Stimulated activated memory B cell treated with anti-CD40 and anti-IgM and Interleukin-4, amounts not matched to agents 10 μg/mL and 1 μg/mL and 100 μg/mL, for 72 hours (primary cell): ENCODE data around the gene WDR86.

ENCODE experiments used
- ATAC-seq: fragments of 150-1000 bp; cut with Tn5 transposase; 2 replicates; pipeline ENCODE4 v1.10.0; 2021
- H3K27ac Mint-ChIP-seq: one replicate; pipeline ENCODE4 v1.8.0; 2022; ENCODE audit warnings: mild to moderate bottlenecking, mixed read lengths
- H3K27me3 Mint-ChIP-seq: one replicate; pipeline ENCODE4 v1.8.0; 2022; ENCODE audit warnings: mixed read lengths
- H3K36me3 Mint-ChIP-seq: one replicate; pipeline ENCODE4 v1.8.0; 2022; ENCODE audit warnings: mixed read lengths
- H3K4me1 Mint-ChIP-seq: one replicate; pipeline ENCODE4 v1.8.0; 2022; ENCODE audit warnings: mixed read lengths
- H3K4me3 Mint-ChIP-seq: one replicate; pipeline ENCODE4 v1.8.0; 2022; ENCODE audit warnings: mild to moderate bottlenecking, moderate library complexity, mixed read lengths
- H3K9me3 Mint-ChIP-seq: one replicate; pipeline ENCODE4 v1.8.0; 2022; ENCODE audit warnings: mixed read lengths

Gene WDR86

DNA sequence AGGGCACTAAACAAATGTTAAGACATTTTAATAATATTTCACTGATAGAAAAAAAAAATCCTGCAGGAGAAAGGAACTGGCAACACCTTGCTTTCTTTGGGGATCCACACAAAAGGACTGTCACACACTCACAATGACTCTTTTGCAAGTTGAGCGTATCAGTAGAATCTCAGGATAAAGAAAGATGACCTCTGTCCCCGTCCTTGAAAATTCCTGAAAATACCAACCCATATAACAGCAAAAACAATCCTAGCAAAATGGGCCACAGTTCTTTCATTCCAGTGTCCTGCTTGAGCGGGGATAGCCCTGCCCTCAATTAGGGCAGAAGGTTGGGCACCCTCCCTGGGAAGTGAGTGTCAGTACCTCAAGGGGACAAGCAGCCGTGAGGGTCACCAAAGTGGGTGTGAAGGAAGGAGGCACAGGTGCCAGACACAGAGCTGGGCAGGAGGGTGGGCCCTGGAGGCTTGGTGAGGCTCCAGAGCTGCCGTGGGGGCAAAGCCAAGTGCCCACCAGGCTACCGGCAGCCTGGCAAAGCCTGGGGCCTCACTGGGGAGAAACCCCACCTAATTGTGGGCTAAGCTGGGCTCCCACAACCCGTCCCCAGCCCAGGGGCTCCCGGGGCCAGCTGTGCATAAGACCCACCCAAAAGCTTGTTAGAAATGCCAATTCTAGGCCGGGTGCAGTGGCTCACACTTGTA lies 2.8 kb downstream of the WDR86 start:
- H3K4me1 Mint-ChIP-seq, result peaks cover 30% of the 10 kb centered on the region
- H3K9me3 Mint-ChIP-seq, result no peaks in the 10 kb centered on the region
- no peaks in the 10 kb centered on the region for H3K36me3 Mint-ChIP-seq
- ATAC-seq, result no peak
- H3K27ac Mint-ChIP-seq, result no peak overlapping the region
- peaks cover 60% of the 10 kb centered on the region for H3K27me3 Mint-ChIP-seq
- H3K4me3 Mint-ChIP-seq, result no peak overlapping the region

DNA sequence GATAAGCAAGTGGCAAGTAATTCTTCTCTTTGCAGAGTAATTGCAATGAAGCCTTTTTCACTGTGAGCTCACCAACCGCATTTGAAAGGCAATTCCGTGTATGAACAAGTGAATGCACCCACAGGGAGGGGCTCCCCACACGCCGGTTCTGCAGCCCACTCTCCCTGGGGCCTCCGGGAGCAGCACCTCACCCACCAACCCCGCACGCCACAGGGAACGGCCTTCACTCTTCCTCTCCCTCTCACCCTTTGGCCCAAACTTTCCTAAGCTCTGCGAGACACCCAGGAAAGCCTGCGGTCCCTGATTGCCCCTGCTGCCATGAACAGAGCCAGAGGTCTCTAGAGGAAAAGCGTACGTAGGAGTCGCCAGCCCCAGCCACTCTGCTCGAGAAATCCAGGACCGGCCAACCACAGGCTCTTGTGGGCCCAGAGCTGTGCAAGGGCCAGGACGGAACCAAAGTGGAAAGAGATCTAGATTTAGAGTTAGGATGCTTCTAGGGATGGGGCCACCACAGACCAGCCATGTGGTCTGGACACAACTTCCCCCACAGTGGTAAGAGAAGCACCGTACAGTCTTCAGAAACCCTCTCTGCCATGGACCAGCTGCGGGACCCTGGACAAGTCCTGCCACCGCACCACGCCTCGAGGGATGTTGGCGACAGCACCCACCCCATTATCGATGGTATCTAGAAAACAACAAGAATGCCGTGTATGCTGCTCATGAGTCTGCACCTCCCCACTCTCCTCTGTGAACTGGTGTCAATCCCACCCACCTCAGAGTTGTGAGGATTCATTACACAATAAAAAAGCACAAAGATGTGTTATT lies 3.6 kb downstream of the WDR86 start:
- H3K27ac Mint-ChIP-seq, result no peak overlapping the region
- ATAC-seq, result no peak
- H3K4me1 Mint-ChIP-seq, result peaks cover 26% of the 10 kb centered on the region
- H3K36me3 Mint-ChIP-seq, result no peaks in the 10 kb centered on the region
- no peaks in the 10 kb centered on the region for H3K9me3 Mint-ChIP-seq
- H3K4me3 Mint-ChIP-seq, result no peak overlapping the region
- H3K27me3 Mint-ChIP-seq, result peaks cover 52% of the 10 kb centered on the region

- peaks cover 26% of the 10 kb centered on the region for H3K4me1 Mint-ChIP-seq
- H3K27me3 Mint-ChIP-seq, result peaks cover 45% of the 10 kb centered on the region
- H3K9me3 Mint-ChIP-seq, result no peaks in the 10 kb centered on the region
- no peak for ATAC-seq
- no peaks in the 10 kb centered on the region for H3K36me3 Mint-ChIP-seq
- H3K27ac Mint-ChIP-seq, result no peak overlapping the region
- H3K4me3 Mint-ChIP-seq, result no peak overlapping the region
Measured at GRCh38 chr7:151405588-151405987, 4.2 kb downstream of the WDR86 start.

- ATAC-seq, result no peak
- H3K4me3 Mint-ChIP-seq, result no peak overlapping the region
- peaks cover 25% of the 10 kb centered on the region for H3K4me1 Mint-ChIP-seq
- H3K27me3 Mint-ChIP-seq, result peaks cover 42% of the 10 kb centered on the region
- no peaks in the 10 kb centered on the region for H3K36me3 Mint-ChIP-seq
- H3K27ac Mint-ChIP-seq, result no peak overlapping the region
- no peaks in the 10 kb centered on the region for H3K9me3 Mint-ChIP-seq
Measured at GRCh38 chr7:151405056-151405455, 4.8 kb downstream of the WDR86 start.

GRCh38 chr7:151404216-151405011 lies 5.4 kb downstream of the WDR86 start:
- no peak overlapping the region for H3K4me3 Mint-ChIP-seq
- no peak overlapping the region for H3K27ac Mint-ChIP-seq
- ATAC-seq, result peak; percentile 1
- H3K9me3 Mint-ChIP-seq, result no peaks in the 10 kb centered on the region
- H3K4me1 Mint-ChIP-seq, result peaks cover 25% of the 10 kb centered on the region
- H3K27me3 Mint-ChIP-seq, result peaks cover 42% of the 10 kb centered on the region
- no peaks in the 10 kb centered on the region for H3K36me3 Mint-ChIP-seq

DNA sequence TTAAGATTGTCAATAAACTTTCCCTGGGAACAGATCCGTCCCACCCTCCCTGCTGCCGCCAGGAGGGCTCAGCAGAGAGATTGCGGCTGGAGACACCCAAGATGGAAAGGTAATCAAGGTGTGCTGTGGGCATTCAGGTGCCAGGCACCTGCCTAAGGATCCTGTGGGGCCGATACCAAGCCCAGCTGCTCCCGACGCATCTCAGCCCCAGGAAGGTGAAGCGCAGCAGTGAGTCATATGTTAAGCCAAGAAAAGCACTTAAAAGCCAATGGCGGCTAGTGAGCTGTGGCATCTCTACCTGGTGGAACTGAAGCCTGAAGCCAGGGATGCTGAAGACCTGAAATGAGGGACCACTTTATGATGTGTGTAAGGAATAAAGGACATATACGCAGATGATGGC lies 6.1 kb downstream of the WDR86 start:
- Mint-ChIP-seq H3K4me1 (peaks cover 22% of the 10 kb centered on the region), H3K36me3 (no peaks in the 10 kb centered on the region), H3K27me3 (peaks cover 37% of the 10 kb centered on the region), H3K27ac (no peak overlapping the region), H3K9me3 (no peaks in the 10 kb centered on the region), H3K4me3 (no peak overlapping the region)
- no peak for ATAC-seq

GRCh38 chr7:151402029-151402835 lies 7.6 kb downstream of the WDR86 start:
- Mint-ChIP-seq H3K36me3 (no peaks in the 10 kb centered on the region), H3K9me3 (peaks cover 7% of the 10 kb centered on the region), H3K4me3 (no peak overlapping the region), H3K27me3 (peaks cover 25% of the 10 kb centered on the region), H3K27ac (no peak overlapping the region), H3K4me1 (peaks cover 16% of the 10 kb centered on the region)
- ATAC-seq, result no peak

DNA sequence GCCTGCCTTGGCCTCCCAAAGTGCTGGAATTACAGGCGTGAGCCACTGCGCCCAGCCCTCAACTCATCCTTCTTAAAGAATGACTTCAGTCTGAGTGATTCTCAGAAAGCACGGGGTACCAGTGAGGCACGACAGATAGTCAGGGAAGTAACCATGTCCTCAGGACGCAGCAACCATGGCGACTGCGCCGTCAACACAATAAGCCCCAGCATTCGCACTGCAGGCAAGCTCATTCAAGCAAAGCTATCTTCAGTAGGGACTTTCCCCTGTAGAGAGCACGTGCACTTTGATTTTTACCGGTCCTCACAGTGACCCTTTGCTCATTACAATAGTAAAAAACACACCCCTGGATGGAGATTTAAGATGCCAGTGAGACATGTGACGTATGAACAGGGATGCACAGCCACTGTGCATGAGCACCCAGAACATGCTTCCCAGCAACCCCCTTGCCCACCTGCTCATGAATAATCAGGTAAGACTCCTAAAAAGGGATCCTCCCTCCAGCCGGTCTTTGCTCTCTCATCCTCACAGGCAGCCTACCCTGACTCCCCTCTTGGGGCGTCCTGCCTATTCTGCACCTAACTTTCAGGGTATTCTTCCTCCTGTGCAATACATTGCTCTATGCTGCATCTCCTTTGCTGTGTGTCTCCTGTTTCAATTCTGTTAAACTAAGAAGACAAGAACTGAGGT lies 9.1 kb downstream of the WDR86 start:
- Mint-ChIP-seq H3K4me3 (no peak overlapping the region), H3K4me1 (peaks cover 16% of the 10 kb centered on the region), H3K27me3 (peaks cover 11% of the 10 kb centered on the region), H3K36me3 (no peaks in the 10 kb centered on the region), H3K9me3 (peaks cover 7% of the 10 kb centered on the region), H3K27ac (peak overlapping the region; percentile 10)
- ATAC-seq, result peak; percentile 94

DNA sequence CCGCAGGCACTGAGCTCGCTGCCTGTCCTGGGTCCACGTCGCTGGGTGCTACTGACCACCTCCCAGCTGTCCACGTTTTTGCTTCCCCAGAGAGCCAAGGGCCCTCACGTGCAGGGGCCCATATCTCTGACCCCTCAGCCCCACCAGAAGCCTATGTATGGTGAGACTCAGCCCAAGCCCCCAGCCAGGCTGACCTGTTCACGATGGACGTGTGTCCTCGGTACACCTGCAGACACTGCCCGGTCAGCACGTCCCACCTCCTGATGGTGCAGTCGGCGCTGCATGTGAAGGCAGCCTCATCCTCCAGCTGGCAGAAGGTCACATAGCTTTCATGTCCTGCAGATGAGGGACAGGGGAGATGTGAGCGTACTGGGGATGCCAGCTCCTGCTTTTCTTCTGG lies 9.9 kb downstream of the WDR86 start:
- Mint-ChIP-seq H3K27ac (no peak overlapping the region), H3K4me1 (peaks cover 16% of the 10 kb centered on the region), H3K36me3 (no peaks in the 10 kb centered on the region), H3K9me3 (peaks cover 7% of the 10 kb centered on the region), H3K4me3 (no peak overlapping the region), H3K27me3 (peaks cover 2% of the 10 kb centered on the region)
- no peak for ATAC-seq

DNA sequence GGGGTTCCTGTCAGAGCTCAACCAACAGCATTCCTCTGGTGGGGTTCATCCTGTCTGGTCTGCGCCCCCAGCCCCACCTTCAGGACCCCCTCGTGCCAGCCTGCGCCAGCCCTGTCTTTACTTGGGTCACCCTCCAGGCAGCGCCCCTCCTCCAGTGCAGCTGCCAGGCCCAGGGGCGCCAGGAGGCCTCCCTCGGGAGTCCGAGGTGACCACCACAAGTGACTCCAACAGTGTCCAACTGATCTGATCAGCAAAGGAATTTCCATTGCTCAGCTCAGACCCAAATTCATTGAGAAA lies 10.6 kb downstream of the WDR86 start:
- ATAC-seq, result no peak
- Mint-ChIP-seq H3K36me3 (no peaks in the 10 kb centered on the region), H3K27me3 (peaks cover under 1% of the 10 kb centered on the region)

GRCh38 chr7:151398446-151399304 lies 11.2 kb downstream of the WDR86 start:
- Mint-ChIP-seq H3K4me3 (no peak overlapping the region), H3K27me3 (peaks cover 6% of the 10 kb centered on the region), H3K27ac (no peak overlapping the region), H3K9me3 (peaks cover 7% of the 10 kb centered on the region), H3K36me3 (no peaks in the 10 kb centered on the region), H3K4me1 (peaks cover 11% of the 10 kb centered on the region)
- ATAC-seq, result no peak

More for the DNA sequence above, 10.6 kb downstream of the WDR86 start:
- Mint-ChIP-seq H3K9me3 (peaks cover 7% of the 10 kb centered on the region), H3K27ac (no peak overlapping the region), H3K4me3 (no peak overlapping the region), H3K4me1 (peaks cover 14% of the 10 kb centered on the region)

DNA sequence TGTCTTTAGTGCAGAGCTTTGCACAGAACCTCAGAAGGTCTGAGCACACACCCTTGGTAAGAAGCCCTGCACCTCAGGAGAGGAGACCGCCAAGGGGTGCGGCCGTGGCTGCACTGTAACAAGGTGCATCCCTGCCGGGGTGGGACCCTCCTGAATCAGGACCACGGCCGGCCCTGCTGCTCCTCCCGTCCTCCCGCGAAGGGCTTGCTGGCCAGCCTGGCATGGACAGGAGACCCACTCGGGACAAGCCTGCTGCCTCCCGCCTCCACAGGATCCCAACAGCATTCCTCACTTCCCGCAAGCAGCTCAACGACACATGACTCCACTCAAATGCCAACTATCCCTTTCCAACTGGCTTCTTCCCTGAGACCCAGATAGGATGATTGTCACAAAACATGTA lies 12.8 kb downstream of the WDR86 start:
- Mint-ChIP-seq H3K9me3 (peaks cover 7% of the 10 kb centered on the region), H3K4me1 (peaks cover 11% of the 10 kb centered on the region), H3K27me3 (peaks cover 23% of the 10 kb centered on the region), H3K36me3 (no peaks in the 10 kb centered on the region), H3K27ac (no peak overlapping the region), H3K4me3 (no peak overlapping the region)
- ATAC-seq, result no peak

DNA sequence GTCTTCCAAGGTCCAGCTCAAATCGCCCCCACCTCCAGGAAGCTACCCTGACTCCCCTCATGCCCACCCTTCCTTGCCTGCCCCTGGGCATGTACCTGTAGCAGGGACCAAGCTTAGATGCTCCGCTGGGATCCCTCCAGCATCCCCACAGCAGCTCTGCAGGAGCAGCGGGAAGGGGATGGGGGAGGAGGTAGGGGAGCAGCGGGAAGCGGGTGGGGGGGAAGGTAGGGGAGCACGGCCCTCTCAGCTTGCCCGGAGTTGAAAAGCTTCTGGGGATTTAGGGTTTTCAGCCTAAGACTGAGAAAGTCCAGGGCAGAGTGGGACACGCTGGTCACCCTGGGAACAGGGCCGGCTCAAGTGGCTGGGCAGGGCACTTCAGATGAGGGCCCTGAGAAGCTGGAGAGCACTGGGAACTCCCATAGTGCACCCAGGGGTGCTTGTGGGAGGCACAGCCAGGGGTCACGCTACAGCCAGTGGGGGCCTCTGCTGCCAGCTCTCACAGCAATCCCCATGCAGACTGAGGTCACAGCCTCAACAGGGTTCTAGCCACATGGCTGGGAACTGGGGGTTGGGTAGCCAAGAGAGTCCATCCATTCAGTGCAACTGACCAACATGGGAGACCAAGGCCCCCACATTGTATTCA lies 13.4 kb downstream of the WDR86 start:
- Mint-ChIP-seq H3K27ac (no peak overlapping the region), H3K4me3 (no peak overlapping the region), H3K36me3 (no peaks in the 10 kb centered on the region), H3K27me3 (peaks cover 28% of the 10 kb centered on the region), H3K4me1 (peaks cover 11% of the 10 kb centered on the region), H3K9me3 (peaks cover 7% of the 10 kb centered on the region)
- ATAC-seq, result no peak
